K562 (cell line): ENCODE data around the gene B3GALT6. TPM values are rescaled to one million over a fixed set of nuclear protein-coding genes. Genes with fewer than 3 reads are reported as not detected.
"Not testable (repeated sequence)": the region's sequence is repeated elsewhere in the genome, so short reads cannot be mapped to it uniquely, and the experiment has no call there.

Experiments
- ATAC-seq: fragments of 200-7000 bp; cut with Tn5 transposase; 3 replicates; pipeline ENCODE4 v1.9.1; 2020; ENCODE audit warnings: moderate library complexity
- BruUV-seq: library from RNA; stranded (reverse); fragments of 400-500 nt; replicated peaks from 2 replicates; lab custom pipeline; 2021; lab: Mats Ljungman, UMichigan
- CTCF ChIA-PET: fragments of 300-600 bp; formaldehyde crosslinking; extraction: SDS; loops from one replicate; lab custom pipeline; 2021; ENCODE audit warnings: low intra/inter-chr PET ratio; lab: Yijun Ruan, JAX
- POLR2A ChIA-PET: fragments of 300-600, 350-650 bp; sonication (Branson Sonifier 250); formaldehyde crosslinking; extraction: SDS; loops from one replicate; lab custom pipeline; 2021; ENCODE audit warnings: antibody characterized with exemption, inconsistent platforms; lab: Yijun Ruan, JAX
- DNase-seq, 4 experiments: peaks; one replicate each; pipeline versions ENCODE4 v3.0.0 to v3.0.0-alpha.2; 2011 to 2018; ENCODE audit warnings: low spot score in 3 of 4, mixed read lengths in 3 of 4; ENCODE audit errors: extremely low read depth in 1 of 4
- FAIRE-seq: peaks from 2 replicates; lab custom pipeline; 2011; peaks lifted over from hg19 to GRCh38; lab: Jason Lieb, UNC
- H2AFZ ChIP-seq: 2 replicates; pipeline ENCODE4 v1.6.0; 2011; ENCODE audit warnings: low read depth, low read length, control low read depth, inconsistent platforms
- H3K27ac ChIP-seq: fragments of 200-600 bp; 3 replicates; pipeline ENCODE4 v1.8.0; 2011; ENCODE audit warnings: low read depth, mild to moderate bottlenecking, control low read depth, inconsistent platforms, low read length, moderate library complexity, mixed read lengths; ENCODE audit errors: extremely low read depth
- H3K27me3 ChIP-seq, 2 experiments: fragments of 300-600 bp in 1 of 2; 2 replicates in 1 of 2; 3 replicates in 1 of 2; pipeline versions ENCODE4 v1.6.0 to v1.8.0; 2011; ENCODE audit warnings: inconsistent platforms in 2 of 2, low read length in 2 of 2, mild to moderate bottlenecking in 1 of 2, mixed read lengths in 1 of 2, moderate library complexity in 1 of 2; ENCODE audit not compliant: control insufficient read depth in 2 of 2, insufficient read depth in 2 of 2
- H3K36me3 ChIP-seq: fragments of 300-600 bp; 3 replicates; pipeline ENCODE4 v1.8.0; 2011; ENCODE audit warnings: mild to moderate bottlenecking, low read length, inconsistent platforms; ENCODE audit not compliant: control insufficient read depth, insufficient read depth
- H3K4me1 ChIP-seq, 2 experiments: fragments of 200-600 bp in 1 of 2; replicated peaks in 1 of 2; 2 replicates in 1 of 2; 3 replicates in 1 of 2; pipeline versions ENCODE4 v1.5.1 to v1.8.0; 2011; ENCODE audit warnings: inconsistent platforms in 2 of 2, low read length in 2 of 2, mild to moderate bottlenecking in 1 of 2, mixed read lengths in 1 of 2, moderate library complexity in 1 of 2; ENCODE audit not compliant: control insufficient read depth in 2 of 2, insufficient read depth in 2 of 2
- H3K4me2 ChIP-seq: 2 replicates; pipeline ENCODE4 v1.6.1; 2011; ENCODE audit warnings: low read length, control low read depth, inconsistent platforms, mixed read lengths; ENCODE audit not compliant: insufficient read depth
- H3K4me3 ChIP-seq: fragments of 200-600 bp; sonication (generic), shearing (Covaris generic); 2 replicates; pipeline ENCODE4 v1.5.1; 2016; ENCODE audit warnings: control low read depth, inconsistent platforms
- H3K79me2 ChIP-seq: fragments of 200-600 bp; 3 replicates; pipeline ENCODE4 v1.8.0; 2011; ENCODE audit warnings: low read length, inconsistent platforms; ENCODE audit not compliant: control insufficient read depth, insufficient read depth
- H3K9ac ChIP-seq, 2 experiments: 2 replicates each; pipeline versions ENCODE4 v1.6.0 to v1.6.1; 2011; ENCODE audit warnings: low read depth in 2 of 2, low read length in 2 of 2, control low read depth in 1 of 2, inconsistent platforms in 1 of 2, mild to moderate bottlenecking in 1 of 2, mixed read lengths in 1 of 2; ENCODE audit not compliant: insufficient read depth in 1 of 2
- H3K9me1 ChIP-seq: one replicate; pipeline ENCODE4 v1.6.0; 2011; ENCODE audit warnings: inconsistent platforms, mild to moderate bottlenecking, low read length, moderate library complexity; ENCODE audit not compliant: control insufficient read depth, insufficient read depth
- H3K9me3 ChIP-seq: replicated peaks from 2 replicates; pipeline ENCODE4 v1.5.1; 2011; ENCODE audit warnings: low read depth, low read length, inconsistent platforms; ENCODE audit not compliant: control insufficient read depth, insufficient read depth
- H4K20me1 ChIP-seq: replicated peaks from 2 replicates; pipeline ENCODE4 v1.6.1; 2011; ENCODE audit warnings: low read length, inconsistent platforms, mixed read lengths; ENCODE audit not compliant: control insufficient read depth, insufficient read depth
- CBFB ChIP-seq: sonication (generic); formaldehyde crosslinking; IDR thresholded peaks from 2 replicates; pipeline ENCODE4 v1.4.0; 2020; ENCODE audit warnings: mild to moderate bottlenecking, missing genetic modification reagents
- KLF16 ChIP-seq: IDR thresholded peaks from 2 replicates; pipeline ENCODE4 v1.6.1; 2016; ENCODE audit warnings: antibody characterized with exemption
- NFIX ChIP-seq: fragments of 250-450 bp; sonication (Bioruptor Pico); IDR thresholded peaks from 2 replicates; pipeline ENCODE4 v1.4.0; 2020; ENCODE audit warnings: low read depth, mild to moderate bottlenecking, moderate library complexity
- RBM22 ChIP-seq: fragments of 200-400 bp; formaldehyde crosslinking; IDR thresholded peaks from 2 replicates; pipeline ENCODE4 v1.6.1; 2018; ENCODE audit warnings: low read length, low read depth; ENCODE audit not compliant: poor library complexity, severe bottlenecking
- STAG1 ChIP-seq: sonication (generic); formaldehyde crosslinking; IDR thresholded peaks from 2 replicates; pipeline ENCODE4 v1.5.0; 2020; ENCODE audit warnings: missing genetic modification reagents, borderline replicate concordance
- ZFX ChIP-seq: sonication (generic); formaldehyde crosslinking; IDR thresholded peaks from 2 replicates; pipeline ENCODE4 v1.8.0; 2022; ENCODE audit warnings: mild to moderate bottlenecking, missing genetic modification reagents, moderate library complexity
- ZKSCAN1 ChIP-seq: fragments of 150-350 bp; IDR thresholded peaks from 2 replicates; pipeline ENCODE4 v1.6.1; 2016; ENCODE audit warnings: low read depth, low read length
- WGBS: fragments of 100-300 bp; shearing (Covaris generic); methylation state at CpG from one replicate; pipeline ENCODE4 v1.1.6; 2016; ENCODE audit warnings: low coverage, mixed read lengths; ENCODE audit not compliant: insufficient coverage; ENCODE audit errors: missing lambda C conversion rate; 5-methylcytosine and 5-hydroxymethylcytosine counted together
- in situ Hi-C: fragments of 300-500 bp; cut with MboI; formaldehyde crosslinking; loops from 4 replicates; pipeline ENCODE4 v1.15.0; 2018; ENCODE audit warnings: inconsistent platforms, mixed read lengths
- intact Hi-C: fragments of 100-400 bp; cut with micrococcal nuclease; formaldehyde crosslinking; loops from 2 replicates; pipeline ENCODE4 v1.14.2; 2022
- polyA plus RNA-seq, 8 experiments: library from polyadenylated mRNA; depleted of rRNA in 4 of 8; stranded (reverse) in 5 of 8; unstranded in 3 of 8; fragments of >200 nt; fragmentation: Nextera tagmentation in 2 of 8; fragmentation: Illumina TruSeq in 1 of 8; extraction: Ambion mirVana in 2 of 8; extraction: Trizol in 1 of 8; gene quantifications; 2 replicates each; pipeline versions ENCODE4 v1.2.1 to v1.2.3, GENCODE V29; 2011 to 2014; ENCODE audit warnings: inconsistent platforms in 1 of 8, missing spikeins in 1 of 8
- total RNA-seq, 7 experiments: library from RNA; depleted of rRNA in 6 of 7; stranded (reverse); fragments of >200 nt in 6 of 7; fragmentation: Illumina TruSeq in 2 of 7; extraction: Trizol in 2 of 7; gene quantifications; 2 replicates each; pipeline versions ENCODE4 v1.2.1 to v1.2.3, GENCODE V29; 2011 to 2021; ENCODE audit warnings: low replicate concordance in 1 of 7
- TF ChIP-seq, protein P1 (sequence below): fragments of 250-450 bp; sonication (Bioruptor Pico); IDR thresholded peaks from 2 replicates; pipeline ENCODE4 v1.5.0; 2022; ENCODE audit warnings: mild to moderate bottlenecking
- TF ChIP-seq, protein P2 (sequence below): fragments of 250-450 bp; sonication (Bioruptor Pico); IDR thresholded peaks from 2 replicates; pipeline ENCODE4 v1.5.0; 2020; ENCODE audit warnings: mild to moderate bottlenecking

B3GALT6 gene
- total and polyA plus RNA-seq, 9 of the 15 experiments (the other 6 are each of a cell fraction or from before 2014, with no cell fraction given), result 0.68 to 29.8 (median 9.9) TPM

DNA sequence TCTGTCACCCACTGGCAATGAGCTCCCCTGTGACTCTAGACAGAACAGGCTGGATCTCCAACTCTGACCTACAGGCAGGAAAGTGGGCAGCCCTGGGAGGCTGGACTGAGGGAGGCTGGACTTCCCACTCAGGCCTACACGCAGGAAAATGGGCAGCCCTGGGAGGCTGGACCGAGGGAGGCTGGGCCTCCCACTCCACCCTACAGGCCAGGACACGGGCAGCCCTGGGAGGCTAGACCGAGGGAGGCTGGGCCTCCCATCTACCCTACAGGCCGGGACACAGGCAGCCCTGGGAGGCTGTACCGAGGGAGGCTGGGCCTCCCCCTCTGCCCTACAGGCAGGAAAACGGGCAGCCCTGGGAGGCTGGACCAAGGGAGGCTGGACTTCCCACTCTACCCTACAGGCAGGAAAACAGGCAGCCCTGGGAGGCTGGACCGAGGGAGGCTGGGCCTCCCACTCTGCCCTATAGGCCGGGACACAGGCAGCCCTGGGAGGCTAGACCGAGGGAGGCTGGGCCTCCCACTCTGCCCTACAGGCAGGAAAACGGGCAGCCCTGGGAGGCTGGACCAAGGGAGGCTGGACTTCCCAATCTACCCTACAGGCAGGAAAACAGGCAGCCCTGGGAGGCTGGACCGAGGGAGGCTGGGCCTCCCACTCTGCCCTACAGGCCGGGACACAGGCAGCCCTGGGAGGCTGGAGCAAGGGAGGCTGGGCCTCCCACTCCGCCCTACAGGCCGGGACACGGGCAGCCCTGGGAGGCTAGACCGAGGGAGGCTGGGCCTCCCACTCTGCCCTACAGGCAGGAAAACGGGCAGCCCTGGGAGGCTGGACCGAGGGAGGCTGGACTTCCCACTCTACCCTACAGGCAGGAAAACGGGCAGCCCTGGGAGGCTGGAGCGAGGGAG lies 16.2 kb downstream of the B3GALT6 start:
- H2AFZ ChIP-seq, CTCF ChIA-PET, in situ Hi-C loops, H3K9me1 ChIP-seq, ATAC-seq, H3K9me3 ChIP-seq, H3K27me3 ChIP-seq, intact Hi-C loops, FAIRE-seq, H3K27ac ChIP-seq, POLR2A ChIA-PET, H3K79me2 ChIP-seq, H3K4me3 ChIP-seq, H4K20me1 ChIP-seq, DNase-seq, H3K4me2 ChIP-seq, BruUV-seq: not testable (repeated sequence)
- Histone ChIP-seq H3K36me3 (peaks cover 14% of the 10 kb centered on the region; the same call in 1 of the 3 replicates), H3K4me1 (peaks cover 0 to 53% of the 10 kb centered on the region in 2 experiments; a peak in 3 of 5 replicates), H3K9ac (0 out of 4 replicates have a peak overlapping the region, but pooled peaks of 1 of the 2 experiments have one; percentile 35)
- TF ChIP-seq STAG1 (CRISPR knock-in tag), result 0 out of 2 replicates have a peak, but pooled peaks have one; percentile 13
- 81% methylated on average over 19 of the region's 21 CpGs for WGBS

- Histone ChIP-seq H3K4me3 (no peak overlapping the region), H3K79me2 (no peaks in the 10 kb centered on the region), H3K27me3 (no peaks in the 10 kb centered on the region), H4K20me1 (no peaks in the 10 kb centered on the region), H3K36me3 (peaks cover 40% of the 10 kb centered on the region; the same call in 2 of the 3 replicates), H3K9me3 (no peaks in the 10 kb centered on the region), H3K9me1 (no peaks in the 10 kb centered on the region), H2AFZ (no peak overlapping the region), H3K4me1 (peaks cover 0 to 51% of the 10 kb centered on the region in 2 experiments; a peak in 3 of 5 replicates), H3K27ac (no peak overlapping the region), H3K9ac (peak overlapping the region in 1 of 2 experiments; percentile 81; a peak in 2 of 4 replicates), H3K4me2 (no peak overlapping the region)
- ChIA-PET POLR2A (interaction anchor here (1.0 kb wide), 1 partner anchor 19 kb away, joined by 4 read pairs; the partner anchor contains the start of genes B3GALT6 and SDF4), CTCF (interaction anchor here (1.5 kb wide), 1 partner anchor 129 kb away, joined by 12 read pairs; no protein-coding TSS in a partner anchor)
- 86% methylated on average over 16 of the region's 16 CpGs for WGBS
- peak; percentile 20 for ATAC-seq
- BruUV-seq, result no TSS peak
- intact Hi-C loops, result loop anchor here (5.0 kb wide), 1 partner anchor 129 kb away; no protein-coding TSS in a partner anchor
- no peak for DNase-seq
- FAIRE-seq, result no peak
- in situ Hi-C loops, result no loop called here
- TF ChIP-seq CBFB (CRISPR knock-in tag), result peak; percentile 42; the same call in 1 of the 2 replicates
- TF ChIP-seq, protein P1, sequence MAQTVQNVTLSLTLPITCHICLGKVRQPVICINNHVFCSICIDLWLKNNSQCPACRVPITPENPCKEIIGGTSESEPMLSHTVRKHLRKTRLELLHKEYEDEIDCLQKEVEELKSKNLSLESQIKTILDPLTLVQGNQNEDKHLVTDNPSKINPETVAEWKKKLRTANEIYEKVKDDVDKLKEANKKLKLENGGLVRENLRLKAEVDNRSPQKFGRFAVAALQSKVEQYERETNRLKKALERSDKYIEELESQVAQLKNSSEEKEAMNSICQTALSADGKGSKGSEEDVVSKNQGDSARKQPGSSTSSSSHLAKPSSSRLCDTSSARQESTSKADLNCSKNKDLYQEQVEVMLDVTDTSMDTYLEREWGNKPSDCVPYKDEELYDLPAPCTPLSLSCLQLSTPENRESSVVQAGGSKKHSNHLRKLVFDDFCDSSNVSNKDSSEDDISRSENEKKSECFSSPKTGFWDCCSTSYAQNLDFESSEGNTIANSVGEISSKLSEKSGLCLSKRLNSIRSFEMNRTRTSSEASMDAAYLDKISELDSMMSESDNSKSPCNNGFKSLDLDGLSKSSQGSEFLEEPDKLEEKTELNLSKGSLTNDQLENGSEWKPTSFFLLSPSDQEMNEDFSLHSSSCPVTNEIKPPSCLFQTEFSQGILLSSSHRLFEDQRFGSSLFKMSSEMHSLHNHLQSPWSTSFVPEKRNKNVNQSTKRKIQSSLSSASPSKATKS (CRISPR knock-in tag), result no peak
- TF ChIP-seq KLF16, result no peak
- TF ChIP-seq, protein P2, sequence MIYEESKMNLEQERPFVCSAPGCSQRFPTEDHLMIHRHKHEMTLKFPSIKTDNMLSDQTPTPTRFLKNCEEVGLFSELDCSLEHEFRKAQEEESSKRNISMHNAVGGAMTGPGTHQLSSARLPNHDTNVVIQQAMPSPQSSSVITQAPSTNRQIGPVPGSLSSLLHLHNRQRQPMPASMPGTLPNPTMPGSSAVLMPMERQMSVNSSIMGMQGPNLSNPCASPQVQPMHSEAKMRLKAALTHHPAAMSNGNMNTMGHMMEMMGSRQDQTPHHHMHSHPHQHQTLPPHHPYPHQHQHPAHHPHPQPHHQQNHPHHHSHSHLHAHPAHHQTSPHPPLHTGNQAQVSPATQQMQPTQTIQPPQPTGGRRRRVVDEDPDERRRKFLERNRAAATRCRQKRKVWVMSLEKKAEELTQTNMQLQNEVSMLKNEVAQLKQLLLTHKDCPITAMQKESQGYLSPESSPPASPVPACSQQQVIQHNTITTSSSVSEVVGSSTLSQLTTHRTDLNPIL, result no peak
- no peak for TF ChIP-seq NFIX
- no peak for TF ChIP-seq ZKSCAN1
- peak; percentile 36 for TF ChIP-seq RBM22
- peak; percentile 33; the same call in 1 of the 2 replicates for TF ChIP-seq ZFX (CRISPR knock-in tag)
Observed at GRCh38 chr1:1250786-1251284, 18.8 kb downstream of the B3GALT6 start.
